Esophagus muscularis mucosa (tissue), 3 donors: Measurements from ENCODE around the gene C4orf50.

Experiments
- CTCF ChIP-seq, 3 experiments: fragments of 200-600 bp in 2 of 3; fragments of 450-650 bp in 1 of 3; sonication (generic) in 2 of 3; IDR thresholded peaks; one replicate each; pipeline ENCODE4 v1.5.1; 2017 to 2019; ENCODE audit warnings: antibody characterized with exemption in 3 of 3, mild to moderate bottlenecking in 2 of 3, moderate library complexity in 1 of 3
- POLR2A ChIP-seq: fragments of 450-650 bp; IDR thresholded peaks from one replicate; pipeline ENCODE4 v1.6.1; 2017; ENCODE audit warnings: antibody characterized with exemption, moderate library complexity, mild to moderate bottlenecking, low read depth
- POLR2AphosphoS5 ChIP-seq, 2 donors: sonication (generic); formaldehyde crosslinking; IDR thresholded peaks; one replicate each; pipeline ENCODE4 v1.6.1; 2017; ENCODE audit warnings: antibody characterized with exemption in 2 of 2

GRCh38 chr4:5989236-5990225, 28.7 kb downstream of the C4orf50 start:
- TF ChIP-seq CTCF (IDR thresholded peaks at IDR 0.05) = no peak
- TF ChIP-seq POLR2AphosphoS5 (IDR thresholded peaks at IDR 0.05) = no peak
- TF ChIP-seq POLR2A = no peak
